ENCODE measurements around the gene LURAP1L. TPM values are rescaled to one million over a fixed set of nuclear protein-coding genes. Genes with fewer than 3 reads are reported as not detected.

The LURAP1L gene
- total RNA-seq, 2 donors from 2014 or later = 19.3 to 42.5 TPM

- Histone ChIP-seq H3K27ac (no peak overlapping the region), H3K36me3 (no peaks in the 10 kb centered on the region), H3K9me3 (no peaks in the 10 kb centered on the region), H3K4me1 (peaks cover 5% of the 10 kb centered on the region), H3K4me3 (no peak overlapping the region), H3K9ac (ENCODE audit: low read depth in 2 of 2, low read length in 2 of 2) (no peak overlapping the region), H3K27me3 (no peaks in the 10 kb centered on the region)
- intact Hi-C loops (cut with DNase I) = loop anchor here (10.0 kb wide), 1 partner anchor 87 kb away; no protein-coding TSS in a partner anchor
- DNase-seq = no peak
- TF ChIP-seq, protein P1, sequence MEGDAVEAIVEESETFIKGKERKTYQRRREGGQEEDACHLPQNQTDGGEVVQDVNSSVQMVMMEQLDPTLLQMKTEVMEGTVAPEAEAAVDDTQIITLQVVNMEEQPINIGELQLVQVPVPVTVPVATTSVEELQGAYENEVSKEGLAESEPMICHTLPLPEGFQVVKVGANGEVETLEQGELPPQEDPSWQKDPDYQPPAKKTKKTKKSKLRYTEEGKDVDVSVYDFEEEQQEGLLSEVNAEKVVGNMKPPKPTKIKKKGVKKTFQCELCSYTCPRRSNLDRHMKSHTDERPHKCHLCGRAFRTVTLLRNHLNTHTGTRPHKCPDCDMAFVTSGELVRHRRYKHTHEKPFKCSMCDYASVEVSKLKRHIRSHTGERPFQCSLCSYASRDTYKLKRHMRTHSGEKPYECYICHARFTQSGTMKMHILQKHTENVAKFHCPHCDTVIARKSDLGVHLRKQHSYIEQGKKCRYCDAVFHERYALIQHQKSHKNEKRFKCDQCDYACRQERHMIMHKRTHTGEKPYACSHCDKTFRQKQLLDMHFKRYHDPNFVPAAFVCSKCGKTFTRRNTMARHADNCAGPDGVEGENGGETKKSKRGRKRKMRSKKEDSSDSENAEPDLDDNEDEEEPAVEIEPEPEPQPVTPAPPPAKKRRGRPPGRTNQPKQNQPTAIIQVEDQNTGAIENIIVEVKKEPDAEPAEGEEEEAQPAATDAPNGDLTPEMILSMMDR (IDR thresholded peaks at IDR 0.05) = no peak
Observed at GRCh38 chr9:12811935-12812334, 37.1 kb downstream of the LURAP1L start.

DNA sequence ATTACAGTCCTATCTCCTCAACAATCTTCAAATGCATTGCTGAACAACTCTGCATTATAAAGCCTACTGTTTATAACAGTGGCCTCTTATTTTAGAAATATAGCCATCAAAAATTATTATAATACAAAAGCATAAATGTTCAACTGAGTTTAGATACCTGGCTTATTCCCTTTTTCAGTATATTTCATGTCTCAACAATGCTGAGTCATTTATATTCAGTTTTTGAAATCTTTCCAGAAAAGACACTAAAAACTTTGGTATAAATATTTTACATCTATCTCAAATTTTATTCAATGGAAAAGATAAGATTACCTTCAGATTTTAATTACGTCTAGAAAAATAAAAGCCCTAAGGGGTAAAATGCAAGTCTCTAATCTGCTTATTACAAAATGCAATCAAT lies 37.9 kb downstream of the LURAP1L start:
- H3K4me3 ChIP-seq = no peak overlapping the region
- H3K9me3 ChIP-seq = no peaks in the 10 kb centered on the region
- no peak for DNase-seq
- H3K9ac ChIP-seq (ENCODE audit: low read depth in 2 of 2, low read length in 2 of 2) = no peak overlapping the region
- TF ChIP-seq, protein P1 (IDR thresholded peaks at IDR 0.05) = no peak
- H3K36me3 ChIP-seq = no peaks in the 10 kb centered on the region
- intact Hi-C loops (cut with DNase I) = loop anchor here (10.0 kb wide), 1 partner anchor 88 kb away; no protein-coding TSS in a partner anchor
- H3K27me3 ChIP-seq = no peaks in the 10 kb centered on the region
- H3K27ac ChIP-seq = peak overlapping the region; percentile 72
- peaks cover 10% of the 10 kb centered on the region for H3K4me1 ChIP-seq

- Histone ChIP-seq H3K4me1 (peaks cover 10% of the 10 kb centered on the region), H3K4me3 (no peak overlapping the region), H3K27me3 (no peaks in the 10 kb centered on the region), H3K27ac (peak overlapping the region; percentile 72), H3K9me3 (no peaks in the 10 kb centered on the region), H3K9ac (ENCODE audit: low read depth in 2 of 2, low read length in 2 of 2) (peak overlapping the region in 1 of 2 donors; percentile 59), H3K36me3 (no peaks in the 10 kb centered on the region)
- DNase-seq = no peak
- intact Hi-C loops (cut with DNase I) = loop anchor here (10.0 kb wide), 1 partner anchor 89 kb away; no protein-coding TSS in a partner anchor
- TF ChIP-seq, protein P1 (IDR thresholded peaks at IDR 0.05) = no peak
Observed at GRCh38 chr9:12813533-12813932, 38.7 kb downstream of the LURAP1L start.

DNA sequence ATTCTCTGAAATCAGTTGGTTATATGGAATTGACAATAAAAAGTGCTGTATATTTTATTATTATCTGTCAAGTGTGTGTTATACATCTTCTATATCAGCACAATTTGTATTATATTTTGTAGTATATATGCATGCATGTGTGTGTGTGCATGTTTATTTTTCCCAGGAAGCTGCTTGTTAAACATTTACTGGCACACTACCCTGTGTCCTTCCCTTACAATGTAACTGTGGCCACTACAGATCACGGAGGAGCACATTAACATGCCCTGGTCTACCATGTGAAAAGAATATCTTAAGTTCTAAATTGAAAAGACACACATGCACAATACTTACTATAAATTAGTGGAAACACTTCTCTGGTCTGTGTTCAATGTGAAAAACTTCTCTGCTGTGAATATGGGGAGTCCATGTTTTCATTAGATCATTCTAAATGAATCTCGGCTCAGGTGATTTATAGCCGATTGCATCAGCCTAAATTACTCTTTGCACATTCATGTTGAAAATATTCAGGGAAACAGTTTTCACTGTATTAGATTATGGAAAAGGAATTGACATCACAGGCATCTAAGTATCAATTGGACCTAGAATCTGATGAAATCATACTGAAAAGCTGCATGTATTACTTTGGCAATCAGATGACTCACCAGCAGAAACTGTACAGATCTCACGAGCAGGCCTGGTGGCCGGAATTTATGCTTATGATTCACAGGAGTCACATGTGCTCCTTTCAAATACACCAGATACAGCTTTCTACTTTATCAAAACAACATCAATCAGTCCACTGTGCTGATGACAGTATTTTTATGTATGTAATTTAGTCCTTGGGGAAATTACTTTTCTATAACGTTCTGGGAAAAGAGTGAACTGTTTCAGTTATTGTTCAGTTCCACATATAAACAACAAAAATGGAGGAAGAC lies 39.4 kb downstream of the LURAP1L start:
- H3K4me1 ChIP-seq = peaks cover 10% of the 10 kb centered on the region
- H3K4me3 ChIP-seq = no peak overlapping the region
- peak; percentile 68 for DNase-seq
- H3K27me3 ChIP-seq = no peaks in the 10 kb centered on the region
- peak overlapping the region; percentile 72 for H3K27ac ChIP-seq
- intact Hi-C loops (cut with DNase I) = loop anchor here (10.0 kb wide), 1 partner anchor 89 kb away; no protein-coding TSS in a partner anchor
- H3K9ac ChIP-seq (ENCODE audit: low read depth in 2 of 2, low read length in 2 of 2) = peak overlapping the region in 1 of 2 donors; percentile 59
- no peaks in the 10 kb centered on the region for H3K9me3 ChIP-seq
- no peaks in the 10 kb centered on the region for H3K36me3 ChIP-seq
- TF ChIP-seq, protein P1 (IDR thresholded peaks at IDR 0.05) = no peak

DNA sequence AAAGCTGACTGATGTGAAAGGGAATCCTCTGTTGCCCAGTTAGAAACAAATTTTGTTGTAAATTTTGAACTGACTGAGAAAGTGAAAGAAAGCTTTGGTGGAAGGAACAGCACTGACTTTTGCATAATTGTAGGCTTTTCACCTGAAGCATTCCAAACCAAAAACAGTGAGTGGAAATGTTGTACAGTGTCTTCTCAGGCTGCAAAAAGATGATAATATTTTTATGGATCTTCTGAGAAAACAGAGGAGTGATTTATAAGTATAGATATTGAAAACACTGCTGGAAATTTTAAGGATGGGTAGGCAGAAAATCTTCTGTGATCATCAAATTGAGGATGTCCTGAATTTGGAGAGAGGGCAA lies 40.0 kb downstream of the LURAP1L start:
- peak overlapping the region in 1 of 2 donors; percentile 59 for H3K9ac ChIP-seq (ENCODE audit: low read depth in 2 of 2, low read length in 2 of 2)
- no peaks in the 10 kb centered on the region for H3K27me3 ChIP-seq
- peaks cover 10% of the 10 kb centered on the region for H3K4me1 ChIP-seq
- no peak overlapping the region for H3K4me3 ChIP-seq
- intact Hi-C loops (cut with DNase I) = loop anchor here (5.0 to 10.0 kb wide), 2 partner anchors 38 to 90 kb away; partner anchors contain the start of gene LURAP1L
- peak overlapping the region; percentile 72 for H3K27ac ChIP-seq
- no peak for DNase-seq
- no peaks in the 10 kb centered on the region for H3K9me3 ChIP-seq
- H3K36me3 ChIP-seq = no peaks in the 10 kb centered on the region
- TF ChIP-seq, protein P1 (IDR thresholded peaks at IDR 0.05) = no peak

Measured in colonic mucosa (tissue), 4 donors.